HepG2 (cell line): Measurements from ENCODE around the gene WNT3A. TPM values are rescaled to one million over a fixed set of nuclear protein-coding genes. Genes with fewer than 3 reads are reported as not detected.
A peak's percentile ranks its signal among the peaks of the same experiment; 100 is the strongest.

Experiments used
- ARID4A ChIP-seq: sonication (generic); formaldehyde crosslinking; IDR thresholded peaks from 2 replicates; pipeline ENCODE4 v1.5.0; 2020; ENCODE audit warnings: mild to moderate bottlenecking, missing genetic modification reagents, borderline replicate concordance
- DRAP1 ChIP-seq: IDR thresholded peaks from 2 replicates; pipeline ENCODE4 v1.6.1; 2016; ENCODE audit warnings: missing genetic modification reagents, missing compliant biosample characterization
- ELF1 ChIP-seq: sonication (generic); formaldehyde crosslinking; IDR thresholded peaks from 2 replicates; pipeline ENCODE4 v1.4.0; 2020; ENCODE audit warnings: missing genetic modification reagents
- IRF2 ChIP-seq: IDR thresholded peaks from 2 replicates; pipeline ENCODE4 v1.6.1; 2018; ENCODE audit warnings: missing genetic modification reagents, missing compliant biosample characterization
- MIER2 ChIP-seq: IDR thresholded peaks from 2 replicates; pipeline ENCODE4 v1.6.1; 2016; ENCODE audit warnings: missing biosample characterization, missing genetic modification reagents
- MYPOP ChIP-seq: sonication (generic); formaldehyde crosslinking; IDR thresholded peaks from 2 replicates; pipeline ENCODE4 v1.8.1; 2023; ENCODE audit warnings: mild to moderate bottlenecking, moderate library complexity, missing genetic modification reagents
- SOX5 ChIP-seq: IDR thresholded peaks from 2 replicates; pipeline ENCODE4 v1.6.1; 2016; ENCODE audit warnings: borderline replicate concordance
- SP2 ChIP-seq: sonication (generic); formaldehyde crosslinking; IDR thresholded peaks from 2 replicates; pipeline ENCODE4 v1.5.1; 2020; ENCODE audit warnings: mild to moderate bottlenecking, missing genetic modification reagents
- SRSF1 ChIP-seq: fragments of 200-400 bp; formaldehyde crosslinking; optimal IDR thresholded peaks from 2 replicates; pipeline ENCODE3; 2017; ENCODE audit warnings: mild to moderate bottlenecking, low read depth, low read length, moderate library complexity
- TERF1 ChIP-seq: sonication (generic); formaldehyde crosslinking; IDR thresholded peaks from 2 replicates; pipeline ENCODE4 v1.8.0; 2022; ENCODE audit warnings: mild to moderate bottlenecking, missing genetic modification reagents, moderate library complexity
- THAP7 ChIP-seq: sonication (generic); formaldehyde crosslinking; IDR thresholded peaks from 2 replicates; pipeline ENCODE4 v1.8.1; 2023; ENCODE audit warnings: mild to moderate bottlenecking, missing genetic modification reagents
- WIZ ChIP-seq: sonication (generic); formaldehyde crosslinking; IDR thresholded peaks from 2 replicates; pipeline ENCODE4 v1.5.1; 2020; ENCODE audit warnings: mild to moderate bottlenecking, missing genetic modification reagents
- ZNF142 ChIP-seq: sonication (generic); formaldehyde crosslinking; IDR thresholded peaks from 2 replicates; pipeline ENCODE4 v1.4.0; 2020; ENCODE audit warnings: missing genetic modification reagents
- ZNF230 ChIP-seq: sonication (generic); formaldehyde crosslinking; IDR thresholded peaks from 2 replicates; pipeline ENCODE4 v1.4.0; 2020; ENCODE audit warnings: mild to moderate bottlenecking, missing genetic modification reagents
- ZNF335 ChIP-seq: sonication (generic); formaldehyde crosslinking; IDR thresholded peaks from 2 replicates; pipeline ENCODE4 v1.4.0; 2020; ENCODE audit warnings: missing genetic modification reagents
- ZNF792 ChIP-seq: IDR thresholded peaks from 2 replicates; pipeline ENCODE4 v1.6.1; 2016
- polyA plus RNA-seq, 8 experiments: library from polyadenylated mRNA; depleted of rRNA in 3 of 8; stranded (reverse) in 7 of 8; unstranded in 1 of 8; fragments of >200 nt; fragmentation: Illumina TruSeq in 4 of 8; extraction: Trizol in 4 of 8; gene quantifications; 2 replicates each; pipeline versions ENCODE4 v1.2.1 to v1.2.3, GENCODE V29; 2011 to 2016; ENCODE audit warnings: low read depth in 4 of 8, missing spikeins in 1 of 8, mixed read lengths in 1 of 8; ENCODE audit not compliant: insufficient read depth in 1 of 8
- total RNA-seq, 5 experiments: library from RNA; depleted of rRNA; stranded (reverse); fragments of >200 nt; fragmentation: Illumina TruSeq; extraction: Trizol; gene quantifications; 2 replicates each; pipeline ENCODE4 v1.2.3, GENCODE V29; 2016; ENCODE audit warnings: low read depth in 1 of 5

The WNT3A gene
- total and polyA plus RNA-seq, 2 of the 13 experiments (the other 11 are each of a cell fraction or from before 2014, with no cell fraction given) = not detected

GRCh38 chr1:228082214-228082917 is 75.6 kb downstream of the WNT3A start, which contains the start of gene ARF1 (continued):
- TF ChIP-seq SRSF1 = peak; percentile 49
- TF ChIP-seq ARID4A (CRISPR knock-in tag) = peak; percentile 53; the same call in 1 of the 2 replicates
- no peak for TF ChIP-seq SP2
- TF ChIP-seq WIZ (CRISPR knock-in tag) = no peak
- TF ChIP-seq THAP7 (CRISPR knock-in tag) = peak; percentile 42; the same call in 1 of the 2 replicates
- peak; percentile 25; the same call in 1 of the 2 replicates for TF ChIP-seq SOX5 (CRISPR knock-in tag)
- TF ChIP-seq ZNF142 (CRISPR knock-in tag) = no peak
- TF ChIP-seq ZNF335 (CRISPR knock-in tag) = no peak
- no peak for TF ChIP-seq ZNF230
- TF ChIP-seq ELF1 (CRISPR knock-in tag) = no peak; the same call in 1 of the 2 replicates
- no peak for TF ChIP-seq MIER2 (CRISPR knock-in tag)
- TF ChIP-seq IRF2 (CRISPR knock-in tag) = 0 out of 2 replicates have a peak, but pooled peaks have one; percentile 17
- TF ChIP-seq ZNF792 (CRISPR knock-in tag) = 0 out of 2 replicates have a peak, but pooled peaks have one; percentile 17
- no peak for TF ChIP-seq TERF1 (CRISPR knock-in tag)
- TF ChIP-seq MYPOP (CRISPR knock-in tag) = peak; percentile 28; the same call in 1 of the 2 replicates
- TF ChIP-seq DRAP1 (CRISPR knock-in tag) = peak; percentile 69
